ENCODE results near the gene OTC. TPM values are rescaled to one million over a fixed set of nuclear protein-coding genes. Genes with fewer than 3 reads are reported as not detected.

Gene OTC
- total RNA-seq, 1 donor from 2014 or later: not detected

DNA sequence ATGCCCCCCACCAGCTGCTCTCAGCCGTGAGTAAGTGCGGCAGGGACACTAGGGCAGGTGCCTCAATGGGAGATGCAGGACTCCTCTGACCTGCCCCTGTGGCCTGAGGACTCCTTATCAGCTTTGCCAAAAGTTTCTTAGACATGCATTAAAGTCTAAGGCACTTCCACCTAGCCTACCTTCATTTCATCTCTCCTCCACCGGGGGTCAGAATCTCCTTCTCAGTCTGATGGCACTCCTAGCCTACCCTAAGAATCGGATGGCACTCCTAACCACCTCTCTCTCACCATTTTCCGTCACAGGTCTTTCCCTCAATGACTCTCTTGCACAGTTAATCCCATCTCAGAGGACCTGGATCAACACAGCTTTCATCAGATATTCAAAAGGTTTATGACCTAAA is 85.9 kb downstream of the OTC start:
- DNase-seq (ENCODE audit: low read depth) (no peak), FAIRE-seq (no peak)
- Histone ChIP-seq H3K27ac (ENCODE audit: low read depth, low read length) (no peak overlapping the region), H3K9ac (ENCODE audit: low read length) (no peak overlapping the region), H3K36me3 (ENCODE audit: insufficient read depth, low read length) (no peaks in the 10 kb centered on the region), H3K27me3 (ENCODE audit: insufficient read depth, low read length) (no peaks in the 10 kb centered on the region), H2AFZ (ENCODE audit: low read depth, low read length) (no peak overlapping the region), H3K4me1 (ENCODE audit: insufficient read depth, low read length) (no peaks in the 10 kb centered on the region), H4K20me1 (ENCODE audit: insufficient read depth, low read length) (no peaks in the 10 kb centered on the region), H3K9me3 (ENCODE audit: insufficient read depth, low read depth, low read length) (no peaks in the 10 kb centered on the region), H3K4me3 (ENCODE audit: insufficient read depth, low read depth, low read length) (no peak overlapping the region), H3K4me2 (ENCODE audit: low read length) (no peak overlapping the region), H3K79me2 (ENCODE audit: insufficient read depth, low read length) (no peaks in the 10 kb centered on the region)
- TF ChIP-seq EZH2 (IDR thresholded peaks at IDR 0.05; ENCODE audit: insufficient read depth, low read length): no peak
- TF ChIP-seq, protein P1, sequence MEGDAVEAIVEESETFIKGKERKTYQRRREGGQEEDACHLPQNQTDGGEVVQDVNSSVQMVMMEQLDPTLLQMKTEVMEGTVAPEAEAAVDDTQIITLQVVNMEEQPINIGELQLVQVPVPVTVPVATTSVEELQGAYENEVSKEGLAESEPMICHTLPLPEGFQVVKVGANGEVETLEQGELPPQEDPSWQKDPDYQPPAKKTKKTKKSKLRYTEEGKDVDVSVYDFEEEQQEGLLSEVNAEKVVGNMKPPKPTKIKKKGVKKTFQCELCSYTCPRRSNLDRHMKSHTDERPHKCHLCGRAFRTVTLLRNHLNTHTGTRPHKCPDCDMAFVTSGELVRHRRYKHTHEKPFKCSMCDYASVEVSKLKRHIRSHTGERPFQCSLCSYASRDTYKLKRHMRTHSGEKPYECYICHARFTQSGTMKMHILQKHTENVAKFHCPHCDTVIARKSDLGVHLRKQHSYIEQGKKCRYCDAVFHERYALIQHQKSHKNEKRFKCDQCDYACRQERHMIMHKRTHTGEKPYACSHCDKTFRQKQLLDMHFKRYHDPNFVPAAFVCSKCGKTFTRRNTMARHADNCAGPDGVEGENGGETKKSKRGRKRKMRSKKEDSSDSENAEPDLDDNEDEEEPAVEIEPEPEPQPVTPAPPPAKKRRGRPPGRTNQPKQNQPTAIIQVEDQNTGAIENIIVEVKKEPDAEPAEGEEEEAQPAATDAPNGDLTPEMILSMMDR (IDR thresholded peaks at IDR 0.05; ENCODE audit: insufficient read depth, low read depth, low read length): no peak
- Mint-ChIP-seq H3K27me3 (ENCODE audit: low read depth, unreplicated experiment) (no peaks in the 10 kb centered on the region), H3K4me1 (ENCODE audit: low read depth, unreplicated experiment) (peaks cover 7% of the 10 kb centered on the region), H3K9me3 (ENCODE audit: unreplicated experiment) (no peaks in the 10 kb centered on the region), H3K4me3 (ENCODE audit: unreplicated experiment) (no peak overlapping the region), H3K27ac (ENCODE audit: unreplicated experiment) (no peak overlapping the region), H3K36me3 (ENCODE audit: low read depth, unreplicated experiment) (no peaks in the 10 kb centered on the region)

DNA sequence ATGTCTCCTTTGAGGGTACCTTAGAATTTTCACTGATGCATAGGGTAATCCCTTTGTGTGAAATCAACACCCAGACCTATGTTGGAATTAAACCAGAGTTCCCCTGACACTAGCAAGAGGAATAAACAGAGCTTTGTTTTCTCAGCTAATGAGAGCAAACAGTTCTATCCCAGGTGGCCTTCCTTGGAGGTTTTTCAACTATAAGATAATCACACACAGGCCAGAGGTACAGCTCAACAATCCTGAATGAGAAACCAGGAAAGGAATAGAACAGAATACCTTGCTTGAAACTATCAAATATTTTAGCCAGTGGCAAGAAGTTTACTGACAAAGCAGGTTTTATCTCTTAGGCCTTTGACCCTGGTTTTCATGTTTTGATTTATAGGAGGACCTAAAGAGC is 100.2 kb downstream of the OTC start:
- H3K9me3 ChIP-seq (ENCODE audit: insufficient read depth, low read depth, low read length): no peaks in the 10 kb centered on the region
- no peaks in the 10 kb centered on the region for H3K4me1 ChIP-seq (ENCODE audit: insufficient read depth, low read length)
- no peak for FAIRE-seq
- TF ChIP-seq, protein P1 (IDR thresholded peaks at IDR 0.05; ENCODE audit: insufficient read depth, low read depth, low read length): no peak
- no peak for TF ChIP-seq EZH2 (IDR thresholded peaks at IDR 0.05; ENCODE audit: insufficient read depth, low read length)
- H3K27me3 Mint-ChIP-seq (ENCODE audit: low read depth, unreplicated experiment): no peaks in the 10 kb centered on the region
- DNase-seq (ENCODE audit: low read depth): no peak
- no peak overlapping the region for H3K27ac Mint-ChIP-seq (ENCODE audit: unreplicated experiment)
- no peaks in the 10 kb centered on the region for H3K27me3 ChIP-seq (ENCODE audit: insufficient read depth, low read length)
- H3K36me3 Mint-ChIP-seq (ENCODE audit: low read depth, unreplicated experiment): no peaks in the 10 kb centered on the region
- H3K79me2 ChIP-seq (ENCODE audit: insufficient read depth, low read length): no peaks in the 10 kb centered on the region
- no peaks in the 10 kb centered on the region for H4K20me1 ChIP-seq (ENCODE audit: insufficient read depth, low read length)
- no peaks in the 10 kb centered on the region for H3K9me3 Mint-ChIP-seq (ENCODE audit: unreplicated experiment)
- no peaks in the 10 kb centered on the region for H3K36me3 ChIP-seq (ENCODE audit: insufficient read depth, low read length)
- H3K27ac ChIP-seq (ENCODE audit: low read depth, low read length): no peak overlapping the region
- H3K4me1 Mint-ChIP-seq (ENCODE audit: low read depth, unreplicated experiment): no peaks in the 10 kb centered on the region
- H3K4me3 Mint-ChIP-seq (ENCODE audit: unreplicated experiment): no peak overlapping the region
- H3K9ac ChIP-seq (ENCODE audit: low read length): no peak overlapping the region
- H2AFZ ChIP-seq (ENCODE audit: low read depth, low read length): no peak overlapping the region
- no peak overlapping the region for H3K4me2 ChIP-seq (ENCODE audit: low read length)
- H3K4me3 ChIP-seq (ENCODE audit: insufficient read depth, low read depth, low read length): no peak overlapping the region

DNA sequence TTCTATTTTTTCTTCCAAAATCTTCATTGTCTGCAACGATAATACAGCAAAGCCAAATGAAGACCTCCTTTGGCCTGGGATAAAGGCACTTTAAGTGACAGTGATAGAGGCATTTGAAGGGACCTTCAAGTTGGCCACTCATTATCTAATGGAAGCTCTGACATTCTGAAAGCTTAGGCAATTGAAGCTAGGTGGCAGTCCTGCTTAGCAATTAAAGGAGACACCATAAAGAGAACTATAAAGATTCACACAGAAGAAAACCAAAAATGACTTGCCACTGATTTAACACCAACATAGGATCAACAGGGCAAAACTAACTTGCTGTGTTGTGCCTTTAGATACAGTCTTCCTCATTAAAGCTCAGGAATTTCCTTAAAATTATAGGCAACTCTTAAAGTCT is 105.7 kb downstream of the OTC start:
- Histone ChIP-seq H3K79me2 (ENCODE audit: insufficient read depth, low read length) (no peaks in the 10 kb centered on the region), H3K4me2 (ENCODE audit: low read length) (no peak overlapping the region), H3K9ac (ENCODE audit: low read length) (no peak overlapping the region), H4K20me1 (ENCODE audit: insufficient read depth, low read length) (no peaks in the 10 kb centered on the region), H2AFZ (ENCODE audit: low read depth, low read length) (no peak overlapping the region), H3K9me3 (ENCODE audit: insufficient read depth, low read depth, low read length) (no peaks in the 10 kb centered on the region), H3K27me3 (ENCODE audit: insufficient read depth, low read length) (no peaks in the 10 kb centered on the region), H3K27ac (ENCODE audit: low read depth, low read length) (no peak overlapping the region), H3K36me3 (ENCODE audit: insufficient read depth, low read length) (no peaks in the 10 kb centered on the region), H3K4me3 (ENCODE audit: insufficient read depth, low read depth, low read length) (no peak overlapping the region), H3K4me1 (ENCODE audit: insufficient read depth, low read length) (no peaks in the 10 kb centered on the region)
- Mint-ChIP-seq H3K27me3 (ENCODE audit: low read depth, unreplicated experiment) (no peaks in the 10 kb centered on the region), H3K27ac (ENCODE audit: unreplicated experiment) (no peak overlapping the region), H3K4me3 (ENCODE audit: unreplicated experiment) (no peak overlapping the region), H3K4me1 (ENCODE audit: low read depth, unreplicated experiment) (no peaks in the 10 kb centered on the region), H3K36me3 (ENCODE audit: low read depth, unreplicated experiment) (no peaks in the 10 kb centered on the region), H3K9me3 (ENCODE audit: unreplicated experiment) (no peaks in the 10 kb centered on the region)
- TF ChIP-seq, protein P1 (IDR thresholded peaks at IDR 0.05; ENCODE audit: insufficient read depth, low read depth, low read length): no peak
- no peak for TF ChIP-seq EZH2 (IDR thresholded peaks at IDR 0.05; ENCODE audit: insufficient read depth, low read length)
- DNase-seq (ENCODE audit: low read depth): no peak
- FAIRE-seq: peak; percentile 92
